ENCODE measurements around the gene PRR35. TPM values are rescaled to one million over a fixed set of nuclear protein-coding genes. Genes with fewer than 3 reads are reported as not detected.

The PRR35 gene
- total RNA-seq, 4 donors from 2014 or later, result not detected

GRCh38 chr16:533391-534123, 26.6 kb upstream of the PRR35 start:
- Histone ChIP-seq H3K4me3 (peak overlapping the region in 3 of 4 donors; percentile 21 to 49 (median 26)), H3K27ac (peak overlapping the region; percentile 87 to 94 (median 91)), H3K4me1 (peaks cover 25 to 62% (median 54%) of the 10 kb centered on the region in 4 donors), H3K27me3 (no peaks in the 10 kb centered on the region), H3K36me3 (no peaks in the 10 kb centered on the region), H3K9me3 (no peaks in the 10 kb centered on the region)
- DNase-seq, result peak; percentile 85
- WGBS, 2 donors (ENCODE audit: low coverage in 1 of 2), result 64% methylated on average over 22 of the region's 30 CpGs; no CpG with 5 or more reads in 1 of the 2 donors
- in situ Hi-C loops (cut with MboI; ENCODE audit: low pct_ligation_motif_present in 1 of 4, low pct_unique_long_range_greater_than_20kb in 1 of 4, low sequenced_read_pairs in 3 of 4), result no loop called here
- intact Hi-C loops (cut with DNase I; ENCODE audit: low total_unique reads), result no loop called here
- TF ChIP-seq POLR2A (IDR thresholded peaks at IDR 0.05) (peak; percentile 84), EP300 (IDR thresholded peaks at IDR 0.05; ENCODE audit: low read depth) (no peak), CTCF (IDR thresholded peaks at IDR 0.05) (peak in 2 of 5 experiments; percentile 34 to 46), POLR2AphosphoS5 (IDR thresholded peaks at IDR 0.05) (peak; percentile 64 to 79 (median 68))

- H3K27ac ChIP-seq, result peak overlapping the region; percentile 87 to 94 (median 91)
- 55% methylated on average over 21 of the region's 21 CpGs; no CpG with 5 or more reads in 1 of the 2 donors for WGBS, 2 donors (ENCODE audit: low coverage in 1 of 2)
Measured at GRCh38 chr16:534135-534534, 26.1 kb upstream of the PRR35 start.

GRCh38 chr16:534856-535445, 25.2 kb upstream of the PRR35 start:
- Histone ChIP-seq H3K27me3 (no peaks in the 10 kb centered on the region), H3K36me3 (no peaks in the 10 kb centered on the region), H3K27ac (peak overlapping the region; percentile 87 to 94 (median 91)), H3K4me3 (peak overlapping the region in 3 of 4 donors; percentile 21 to 49 (median 26)), H3K9me3 (no peaks in the 10 kb centered on the region), H3K4me1 (peaks cover 14 to 50% (median 40%) of the 10 kb centered on the region in 4 donors)
- no peak for DNase-seq
- in situ Hi-C loops (cut with MboI; ENCODE audit: low pct_ligation_motif_present in 1 of 4, low pct_unique_long_range_greater_than_20kb in 1 of 4, low sequenced_read_pairs in 3 of 4), result no loop called here
- intact Hi-C loops (cut with DNase I; ENCODE audit: low total_unique reads), result no loop called here
- peak in 1 of 5 experiments; percentile 31 for TF ChIP-seq CTCF (IDR thresholded peaks at IDR 0.05)
- peak in 2 of 3 donors; percentile 61 to 72 for TF ChIP-seq POLR2AphosphoS5 (IDR thresholded peaks at IDR 0.05)
- peak; percentile 64 for TF ChIP-seq POLR2A (IDR thresholded peaks at IDR 0.05)
- TF ChIP-seq EP300 (IDR thresholded peaks at IDR 0.05; ENCODE audit: low read depth), result no peak
- WGBS, 2 donors (ENCODE audit: low coverage in 1 of 2), result 72% methylated on average over 25 of the region's 27 CpGs; no CpG with 5 or more reads in 1 of the 2 donors

More at GRCh38 chr16:534135-534534, 26.1 kb upstream of the PRR35 start:
- intact Hi-C loops (cut with DNase I; ENCODE audit: low total_unique reads), result no loop called here
- peak; percentile 87 for DNase-seq
- no peak for TF ChIP-seq CTCF (IDR thresholded peaks at IDR 0.05)
- TF ChIP-seq POLR2A (IDR thresholded peaks at IDR 0.05), result peak; percentile 51
- TF ChIP-seq EP300 (IDR thresholded peaks at IDR 0.05; ENCODE audit: low read depth), result no peak
- peak; percentile 40 to 61 (median 49) for TF ChIP-seq POLR2AphosphoS5 (IDR thresholded peaks at IDR 0.05)
- Histone ChIP-seq H3K27me3 (no peaks in the 10 kb centered on the region), H3K4me1 (peaks cover 23 to 58% (median 48%) of the 10 kb centered on the region in 4 donors), H3K36me3 (no peaks in the 10 kb centered on the region), H3K4me3 (peak overlapping the region in 3 of 4 donors; percentile 21 to 49 (median 26)), H3K9me3 (no peaks in the 10 kb centered on the region)
- in situ Hi-C loops (cut with MboI; ENCODE audit: low pct_ligation_motif_present in 1 of 4, low pct_unique_long_range_greater_than_20kb in 1 of 4, low sequenced_read_pairs in 3 of 4), result no loop called here

All from transverse colon (tissue), 4 donors.